GM18870 (cell line): ENCODE data around the gene PNLIPRP3.
"Not testable (repeated sequence)": the region's sequence is repeated elsewhere in the genome, so short reads cannot be mapped to it uniquely, and the experiment has no call there.

ENCODE experiments used
- ATAC-seq: cut with Tn5 transposase; IDR thresholded peaks from one replicate; pipeline ENCODE4 v1.9.1; 2021; ENCODE audit warnings: moderate library complexity; ENCODE audit not compliant: unreplicated experiment

PNLIPRP3 gene

GRCh38 chr10:116427671-116428070 is at the start of gene PNLIPRP3:
TSS of gene PNLIPRP3 (plus strand) at chr10:116427847. CDS start at chr10:116428013, 166 bp downstream.
- ATAC-seq = no peak

GRCh38 chr10:116382290-116382689 is 45.4 kb upstream of the PNLIPRP3 start:
- ATAC-seq = no peak

- no peak for ATAC-seq
Observed at GRCh38 chr10:116385311-116385710, 42.3 kb upstream of the PNLIPRP3 start.

- no peak for ATAC-seq
Observed at GRCh38 chr10:116385994-116386809, 41.4 kb upstream of the PNLIPRP3 start.

- ATAC-seq = not testable (repeated sequence)
Observed at GRCh38 chr10:116393246-116393831, 34.3 kb upstream of the PNLIPRP3 start.

GRCh38 chr10:116395223-116395985 is 32.2 kb upstream of the PNLIPRP3 start:
- ATAC-seq = no peak

- no peak for ATAC-seq
Observed at GRCh38 chr10:116398224-116398623, 29.4 kb upstream of the PNLIPRP3 start.

- ATAC-seq = no peak
Observed at GRCh38 chr10:116402858-116403257, 24.8 kb upstream of the PNLIPRP3 start.

GRCh38 chr10:116403740-116404250 is 23.9 kb upstream of the PNLIPRP3 start:
- no peak for ATAC-seq

GRCh38 chr10:116408719-116409118 is 18.9 kb upstream of the PNLIPRP3 start:
- peak; percentile 72 for ATAC-seq

- no peak for ATAC-seq
Observed at GRCh38 chr10:116410351-116410750, 17.3 kb upstream of the PNLIPRP3 start.

GRCh38 chr10:116417821-116418220 is 9.8 kb upstream of the PNLIPRP3 start:
- no peak for ATAC-seq

- ATAC-seq = no peak
Observed at GRCh38 chr10:116418389-116418788, 9.3 kb upstream of the PNLIPRP3 start.

- no peak for ATAC-seq
Observed at GRCh38 chr10:116421815-116422214, 5.8 kb upstream of the PNLIPRP3 start.

- no peak for ATAC-seq
Observed at GRCh38 chr10:116429288-116429977, 1.8 kb downstream of the PNLIPRP3 start.

- ATAC-seq = no peak
Observed at GRCh38 chr10:116430288-116430687, 2.6 kb downstream of the PNLIPRP3 start.

GRCh38 chr10:116431598-116431997 is 4.0 kb downstream of the PNLIPRP3 start:
- no peak for ATAC-seq

- no peak for ATAC-seq
Observed at GRCh38 chr10:116437076-116437692, 9.5 kb downstream of the PNLIPRP3 start.

- ATAC-seq = no peak
Observed at GRCh38 chr10:116440330-116441030, 12.8 kb downstream of the PNLIPRP3 start.
